ENCODE measurements around the gene GTF2IRD1. TPM values are rescaled to one million over a fixed set of nuclear protein-coding genes. Genes with fewer than 3 reads are reported as not detected.

Gene GTF2IRD1
- total RNA-seq, 1 donor from 2014 or later = 32.6 TPM

DNA sequence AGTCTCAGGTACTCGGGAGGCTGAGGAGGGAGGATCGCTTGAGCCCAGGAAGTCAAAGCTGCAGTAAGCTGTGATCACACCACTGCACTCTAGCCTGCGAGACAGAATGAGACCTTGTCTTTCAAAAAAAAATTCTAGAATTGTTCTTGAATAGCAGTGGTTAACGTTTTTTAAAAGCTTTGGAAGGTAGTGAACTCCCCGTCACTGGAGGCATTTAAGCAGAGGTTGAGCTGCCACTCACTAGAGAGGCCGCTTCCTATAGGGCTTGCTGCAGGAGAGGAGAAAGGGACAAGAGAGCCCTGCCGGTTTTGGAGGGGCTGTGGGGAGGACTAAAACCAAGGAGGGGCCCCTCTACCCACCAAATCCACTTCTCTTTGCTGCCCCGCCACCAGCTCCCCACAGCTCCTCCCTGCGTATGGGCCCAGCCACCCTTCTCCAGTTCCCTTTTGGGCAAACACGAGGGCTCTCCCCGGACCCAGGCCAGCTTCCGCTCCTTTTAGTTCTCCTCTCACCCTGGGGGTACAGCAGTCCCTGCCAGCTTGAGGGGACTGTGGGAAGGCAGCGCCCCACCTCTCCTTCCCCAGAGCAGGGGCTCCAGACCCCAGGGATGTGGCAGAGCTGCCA, 116.9 kb downstream of the GTF2IRD1 start:
- Mint-ChIP-seq H3K4me3 (ENCODE audit: unreplicated experiment) (no peak overlapping the region), H3K36me3 (ENCODE audit: low read depth, unreplicated experiment) (peaks cover 15% of the 10 kb centered on the region), H3K4me1 (ENCODE audit: unreplicated experiment) (no peaks in the 10 kb centered on the region), H3K9me3 (ENCODE audit: unreplicated experiment) (no peaks in the 10 kb centered on the region), H3K27me3 (ENCODE audit: unreplicated experiment) (peaks cover 5% of the 10 kb centered on the region), H3K27ac (ENCODE audit: unreplicated experiment) (no peak overlapping the region)
- TF ChIP-seq, protein P1, sequence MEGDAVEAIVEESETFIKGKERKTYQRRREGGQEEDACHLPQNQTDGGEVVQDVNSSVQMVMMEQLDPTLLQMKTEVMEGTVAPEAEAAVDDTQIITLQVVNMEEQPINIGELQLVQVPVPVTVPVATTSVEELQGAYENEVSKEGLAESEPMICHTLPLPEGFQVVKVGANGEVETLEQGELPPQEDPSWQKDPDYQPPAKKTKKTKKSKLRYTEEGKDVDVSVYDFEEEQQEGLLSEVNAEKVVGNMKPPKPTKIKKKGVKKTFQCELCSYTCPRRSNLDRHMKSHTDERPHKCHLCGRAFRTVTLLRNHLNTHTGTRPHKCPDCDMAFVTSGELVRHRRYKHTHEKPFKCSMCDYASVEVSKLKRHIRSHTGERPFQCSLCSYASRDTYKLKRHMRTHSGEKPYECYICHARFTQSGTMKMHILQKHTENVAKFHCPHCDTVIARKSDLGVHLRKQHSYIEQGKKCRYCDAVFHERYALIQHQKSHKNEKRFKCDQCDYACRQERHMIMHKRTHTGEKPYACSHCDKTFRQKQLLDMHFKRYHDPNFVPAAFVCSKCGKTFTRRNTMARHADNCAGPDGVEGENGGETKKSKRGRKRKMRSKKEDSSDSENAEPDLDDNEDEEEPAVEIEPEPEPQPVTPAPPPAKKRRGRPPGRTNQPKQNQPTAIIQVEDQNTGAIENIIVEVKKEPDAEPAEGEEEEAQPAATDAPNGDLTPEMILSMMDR (IDR thresholded peaks at IDR 0.05; ENCODE audit: unreplicated experiment) = no peak
- DNase-seq (ENCODE audit: low spot score) = no peak

DNA sequence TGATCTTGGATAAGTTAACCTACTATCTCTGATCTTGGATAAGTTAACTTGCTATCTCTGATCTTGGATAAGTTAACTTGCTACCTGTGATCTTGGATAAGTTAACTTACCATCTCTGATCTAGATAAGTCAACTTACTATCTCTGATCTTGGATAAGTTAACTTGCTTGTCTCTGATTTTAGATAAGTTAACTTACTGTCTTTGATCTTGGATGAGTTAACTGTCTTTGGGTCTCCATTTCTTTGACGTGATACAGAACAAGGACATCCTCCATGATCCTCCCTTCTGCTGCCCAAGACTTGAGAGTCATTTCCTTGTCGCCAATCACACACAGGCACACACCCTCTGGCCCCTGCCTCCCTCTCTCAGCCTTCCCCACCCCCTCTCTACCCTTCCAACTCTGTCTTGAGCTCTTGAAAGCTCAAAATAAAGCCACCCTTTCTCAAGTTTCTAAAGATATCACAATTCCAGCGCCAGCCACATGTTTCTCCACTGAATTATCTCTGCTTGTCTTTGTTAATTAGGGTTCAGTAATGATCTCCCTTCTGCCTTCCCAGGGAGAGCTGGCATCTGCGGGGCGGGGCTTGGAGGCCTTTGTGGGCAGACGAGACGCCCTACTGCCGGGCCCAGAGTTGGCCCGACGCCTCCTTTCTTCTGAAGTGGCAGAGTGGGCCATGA, 118.7 kb downstream of the GTF2IRD1 start:
- peaks cover 7% of the 10 kb centered on the region for H3K36me3 Mint-ChIP-seq (ENCODE audit: low read depth, unreplicated experiment)
- peaks cover 3% of the 10 kb centered on the region for H3K27me3 Mint-ChIP-seq (ENCODE audit: unreplicated experiment)
- DNase-seq (ENCODE audit: low spot score) = no peak
- no peaks in the 10 kb centered on the region for H3K4me1 Mint-ChIP-seq (ENCODE audit: unreplicated experiment)
- H3K27ac Mint-ChIP-seq (ENCODE audit: unreplicated experiment) = no peak overlapping the region
- TF ChIP-seq, protein P1 (IDR thresholded peaks at IDR 0.05; ENCODE audit: unreplicated experiment) = no peak
- H3K9me3 Mint-ChIP-seq (ENCODE audit: unreplicated experiment) = no peaks in the 10 kb centered on the region
- no peak overlapping the region for H3K4me3 Mint-ChIP-seq (ENCODE audit: unreplicated experiment)

DNA sequence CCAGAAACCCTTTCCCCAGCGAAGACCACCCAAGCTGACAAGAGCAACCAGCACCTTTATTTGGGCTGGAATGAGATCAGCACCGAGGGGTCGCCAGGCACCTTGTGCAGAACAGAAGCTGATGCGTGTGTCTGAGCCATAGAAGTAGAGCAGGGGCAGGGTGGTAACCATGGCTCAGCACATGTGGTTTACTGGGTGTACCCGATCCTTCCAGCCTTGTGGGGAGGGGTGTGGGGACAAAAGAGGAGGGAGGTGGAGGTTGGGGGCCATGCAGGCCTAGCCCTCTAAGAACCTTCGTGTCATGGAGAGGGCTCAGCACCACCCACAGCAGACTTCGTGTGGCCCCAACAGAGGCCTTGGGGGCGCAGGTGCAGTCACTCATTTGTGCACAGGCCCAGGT, 119.8 kb downstream of the GTF2IRD1 start:
- Mint-ChIP-seq H3K27ac (ENCODE audit: unreplicated experiment) (no peak overlapping the region), H3K36me3 (ENCODE audit: low read depth, unreplicated experiment) (peaks cover 7% of the 10 kb centered on the region), H3K27me3 (ENCODE audit: unreplicated experiment) (peaks cover 3% of the 10 kb centered on the region), H3K9me3 (ENCODE audit: unreplicated experiment) (no peaks in the 10 kb centered on the region), H3K4me1 (ENCODE audit: unreplicated experiment) (no peaks in the 10 kb centered on the region), H3K4me3 (ENCODE audit: unreplicated experiment) (no peak overlapping the region)
- DNase-seq (ENCODE audit: low spot score) = no peak
- TF ChIP-seq, protein P1 (IDR thresholded peaks at IDR 0.05; ENCODE audit: unreplicated experiment) = no peak

DNA sequence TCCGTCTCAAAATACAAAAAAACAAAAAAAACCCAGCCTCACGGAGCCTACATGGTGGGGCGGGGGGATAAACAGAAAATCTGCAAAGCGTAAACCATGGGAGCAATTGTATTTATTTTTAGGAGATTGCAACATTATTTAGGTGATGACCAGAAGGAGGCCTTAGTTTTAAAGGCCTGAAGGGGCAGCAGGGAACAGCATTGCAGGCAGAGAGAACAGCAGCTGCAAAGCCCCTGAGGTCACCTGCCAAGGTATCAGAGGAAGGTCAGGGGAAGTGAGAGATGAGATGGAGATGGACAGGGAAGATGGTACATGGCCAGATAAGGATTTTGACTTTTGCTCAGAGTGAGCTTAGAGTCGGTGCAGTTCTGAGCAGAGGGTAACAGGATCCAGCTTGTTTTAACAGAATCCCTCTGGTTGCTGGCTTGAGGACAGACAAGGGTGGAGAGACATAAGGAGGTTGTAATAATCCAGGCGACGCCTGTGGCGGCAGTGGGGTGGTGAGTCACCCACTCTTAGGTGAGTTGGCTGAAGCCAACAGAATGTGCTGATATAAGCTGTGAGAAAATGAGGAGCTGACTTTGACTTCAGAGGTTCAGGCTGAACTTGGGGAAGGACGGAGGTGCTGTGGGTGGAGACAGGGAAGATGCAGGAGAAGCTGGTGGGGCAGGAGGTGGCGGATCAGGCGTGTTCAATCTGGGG, 121.5 kb downstream of the GTF2IRD1 start:
- Mint-ChIP-seq H3K27ac (ENCODE audit: unreplicated experiment) (no peak overlapping the region), H3K9me3 (ENCODE audit: unreplicated experiment) (no peaks in the 10 kb centered on the region), H3K4me1 (ENCODE audit: unreplicated experiment) (no peaks in the 10 kb centered on the region), H3K36me3 (ENCODE audit: low read depth, unreplicated experiment) (peaks cover 7% of the 10 kb centered on the region), H3K4me3 (ENCODE audit: unreplicated experiment) (no peak overlapping the region), H3K27me3 (ENCODE audit: unreplicated experiment) (peaks cover 1% of the 10 kb centered on the region)
- TF ChIP-seq, protein P1 (IDR thresholded peaks at IDR 0.05; ENCODE audit: unreplicated experiment) = no peak
- no peak for DNase-seq (ENCODE audit: low spot score)

DNA sequence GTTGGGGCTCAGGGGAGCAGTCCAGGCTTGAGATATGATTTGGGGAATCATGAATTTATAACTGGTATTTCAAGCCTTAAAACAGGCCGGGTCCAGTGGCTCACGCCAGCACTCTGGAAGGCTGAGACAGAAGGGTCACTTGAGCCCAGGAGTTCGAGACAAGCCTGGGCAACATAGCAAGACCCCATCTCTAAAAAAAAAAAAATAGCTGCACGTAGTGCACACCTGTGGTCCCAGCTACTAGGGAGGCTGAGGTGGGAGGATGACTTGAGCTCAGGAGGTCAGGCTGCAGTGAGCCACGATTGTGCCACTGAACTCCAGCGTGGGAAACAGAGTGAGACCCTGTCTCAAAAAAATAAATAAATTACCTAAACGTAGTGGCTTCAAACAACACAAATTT, 122.1 kb downstream of the GTF2IRD1 start:
- H3K4me3 Mint-ChIP-seq (ENCODE audit: unreplicated experiment) = no peak overlapping the region
- no peaks in the 10 kb centered on the region for H3K4me1 Mint-ChIP-seq (ENCODE audit: unreplicated experiment)
- H3K36me3 Mint-ChIP-seq (ENCODE audit: low read depth, unreplicated experiment) = peaks cover 7% of the 10 kb centered on the region
- peaks cover 1% of the 10 kb centered on the region for H3K27me3 Mint-ChIP-seq (ENCODE audit: unreplicated experiment)
- TF ChIP-seq, protein P1 (IDR thresholded peaks at IDR 0.05; ENCODE audit: unreplicated experiment) = no peak
- no peak for DNase-seq (ENCODE audit: low spot score)
- H3K9me3 Mint-ChIP-seq (ENCODE audit: unreplicated experiment) = no peaks in the 10 kb centered on the region
- no peak overlapping the region for H3K27ac Mint-ChIP-seq (ENCODE audit: unreplicated experiment)

All from endothelial cell (in vitro differentiated cells).